ENCODE data around the gene GALNT13.

GALNT13 gene

GRCh38 chr2:153946036-153946435 lies 74.3 kb downstream of the GALNT13 start:
- Histone ChIP-seq H3K4me3 (ENCODE audit: low read length) (no peak overlapping the region), H3K9ac (ENCODE audit: low read length) (no peak overlapping the region), H3K27me3 (replicated peaks; ENCODE audit: control insufficient read depth, insufficient read depth, low read length) (no peaks in the 10 kb centered on the region), H3K4me1 (ENCODE audit: control insufficient read depth, insufficient read depth, low read length) (peaks cover 6% of the 10 kb centered on the region), H3K9me3 (ENCODE audit: control insufficient read depth, low read length) (peaks cover 3% of the 10 kb centered on the region), H3K36me3 (ENCODE audit: control insufficient read depth, insufficient read depth, low read length, severe bottlenecking) (no peaks in the 10 kb centered on the region)
- no peak for DNase-seq (ENCODE audit: low read depth)

- H3K36me3 ChIP-seq (ENCODE audit: control insufficient read depth, insufficient read depth, low read length, severe bottlenecking) = no peaks in the 10 kb centered on the region
- peaks cover 4% of the 10 kb centered on the region for H3K9me3 ChIP-seq (ENCODE audit: control insufficient read depth, low read length)
- no peak overlapping the region for H3K4me3 ChIP-seq (ENCODE audit: low read length)
- no peaks in the 10 kb centered on the region for H3K27me3 ChIP-seq (replicated peaks; ENCODE audit: control insufficient read depth, insufficient read depth, low read length)
- H3K4me1 ChIP-seq (ENCODE audit: control insufficient read depth, insufficient read depth, low read length) = no peaks in the 10 kb centered on the region
- DNase-seq (ENCODE audit: low read depth) = no peak
- no peak overlapping the region for H3K9ac ChIP-seq (ENCODE audit: low read length)
Measured at GRCh38 chr2:153953761-153954160, 82.0 kb downstream of the GALNT13 start.

GRCh38 chr2:153963256-153963655 lies 91.5 kb downstream of the GALNT13 start:
- peaks cover 12% of the 10 kb centered on the region for H3K4me1 ChIP-seq (ENCODE audit: control insufficient read depth, insufficient read depth, low read length)
- H3K27me3 ChIP-seq (replicated peaks; ENCODE audit: control insufficient read depth, insufficient read depth, low read length) = no peaks in the 10 kb centered on the region
- no peaks in the 10 kb centered on the region for H3K36me3 ChIP-seq (ENCODE audit: control insufficient read depth, insufficient read depth, low read length, severe bottlenecking)
- no peak for DNase-seq (ENCODE audit: low read depth)
- H3K9ac ChIP-seq (ENCODE audit: low read length) = peak overlapping the region; percentile 12
- no peaks in the 10 kb centered on the region for H3K9me3 ChIP-seq (ENCODE audit: control insufficient read depth, low read length)
- H3K4me3 ChIP-seq (ENCODE audit: low read length) = no peak overlapping the region

- Histone ChIP-seq H3K9me3 (ENCODE audit: control insufficient read depth, low read length) (no peaks in the 10 kb centered on the region), H3K4me3 (ENCODE audit: low read length) (no peak overlapping the region), H3K4me1 (ENCODE audit: control insufficient read depth, insufficient read depth, low read length) (peaks cover 12% of the 10 kb centered on the region), H3K9ac (ENCODE audit: low read length) (no peak overlapping the region), H3K27me3 (replicated peaks; ENCODE audit: control insufficient read depth, insufficient read depth, low read length) (no peaks in the 10 kb centered on the region), H3K36me3 (ENCODE audit: control insufficient read depth, insufficient read depth, low read length, severe bottlenecking) (no peaks in the 10 kb centered on the region)
- no peak for DNase-seq (ENCODE audit: low read depth)
Measured at GRCh38 chr2:153967248-153967973, 95.7 kb downstream of the GALNT13 start.

GRCh38 chr2:153971250-153971649 lies 99.5 kb downstream of the GALNT13 start:
- no peak for DNase-seq (ENCODE audit: low read depth)
- no peaks in the 10 kb centered on the region for H3K9me3 ChIP-seq (ENCODE audit: control insufficient read depth, low read length)
- no peak overlapping the region for H3K4me3 ChIP-seq (ENCODE audit: low read length)
- H3K27me3 ChIP-seq (replicated peaks; ENCODE audit: control insufficient read depth, insufficient read depth, low read length) = no peaks in the 10 kb centered on the region
- no peaks in the 10 kb centered on the region for H3K36me3 ChIP-seq (ENCODE audit: control insufficient read depth, insufficient read depth, low read length, severe bottlenecking)
- H3K9ac ChIP-seq (ENCODE audit: low read length) = no peak overlapping the region
- no peaks in the 10 kb centered on the region for H3K4me1 ChIP-seq (ENCODE audit: control insufficient read depth, insufficient read depth, low read length)

GRCh38 chr2:153971855-153972254 lies 100.1 kb downstream of the GALNT13 start:
- DNase-seq (ENCODE audit: low read depth) = no peak
- Histone ChIP-seq H3K9ac (ENCODE audit: low read length) (no peak overlapping the region), H3K36me3 (ENCODE audit: control insufficient read depth, insufficient read depth, low read length, severe bottlenecking) (no peaks in the 10 kb centered on the region), H3K9me3 (ENCODE audit: control insufficient read depth, low read length) (no peaks in the 10 kb centered on the region), H3K27me3 (replicated peaks; ENCODE audit: control insufficient read depth, insufficient read depth, low read length) (no peaks in the 10 kb centered on the region), H3K4me3 (ENCODE audit: low read length) (no peak overlapping the region), H3K4me1 (ENCODE audit: control insufficient read depth, insufficient read depth, low read length) (no peaks in the 10 kb centered on the region)

- Histone ChIP-seq H3K4me3 (ENCODE audit: low read length) (no peak overlapping the region), H3K9ac (ENCODE audit: low read length) (no peak overlapping the region), H3K36me3 (ENCODE audit: control insufficient read depth, insufficient read depth, low read length, severe bottlenecking) (no peaks in the 10 kb centered on the region), H3K4me1 (ENCODE audit: control insufficient read depth, insufficient read depth, low read length) (no peaks in the 10 kb centered on the region), H3K9me3 (ENCODE audit: control insufficient read depth, low read length) (no peaks in the 10 kb centered on the region), H3K27me3 (replicated peaks; ENCODE audit: control insufficient read depth, insufficient read depth, low read length) (no peaks in the 10 kb centered on the region)
- no peak for DNase-seq (ENCODE audit: low read depth)
Measured at GRCh38 chr2:153972412-153972811, 100.7 kb downstream of the GALNT13 start.

GRCh38 chr2:153986488-153987229 lies 114.9 kb downstream of the GALNT13 start:
- H3K4me1 ChIP-seq (ENCODE audit: control insufficient read depth, insufficient read depth, low read length) = peaks cover 27% of the 10 kb centered on the region
- no peak for DNase-seq (ENCODE audit: low read depth)
- no peaks in the 10 kb centered on the region for H3K36me3 ChIP-seq (ENCODE audit: control insufficient read depth, insufficient read depth, low read length, severe bottlenecking)
- no peaks in the 10 kb centered on the region for H3K27me3 ChIP-seq (replicated peaks; ENCODE audit: control insufficient read depth, insufficient read depth, low read length)
- H3K9me3 ChIP-seq (ENCODE audit: control insufficient read depth, low read length) = no peaks in the 10 kb centered on the region
- no peak overlapping the region for H3K4me3 ChIP-seq (ENCODE audit: low read length)
- no peak overlapping the region for H3K9ac ChIP-seq (ENCODE audit: low read length)

- H3K9ac ChIP-seq (ENCODE audit: low read length) = peak overlapping the region; percentile 61
- H3K27me3 ChIP-seq (replicated peaks; ENCODE audit: control insufficient read depth, insufficient read depth, low read length) = no peaks in the 10 kb centered on the region
- H3K9me3 ChIP-seq (ENCODE audit: control insufficient read depth, low read length) = no peaks in the 10 kb centered on the region
- peaks cover 36% of the 10 kb centered on the region for H3K4me1 ChIP-seq (ENCODE audit: control insufficient read depth, insufficient read depth, low read length)
- H3K36me3 ChIP-seq (ENCODE audit: control insufficient read depth, insufficient read depth, low read length, severe bottlenecking) = no peaks in the 10 kb centered on the region
- no peak for DNase-seq (ENCODE audit: low read depth)
- peak overlapping the region; percentile 39 for H3K4me3 ChIP-seq (ENCODE audit: low read length)
Measured at GRCh38 chr2:153990771-153991170, 119.0 kb downstream of the GALNT13 start.

GRCh38 chr2:154013514-154013913 lies 141.8 kb downstream of the GALNT13 start:
- no peak for DNase-seq (ENCODE audit: low read depth)
- H3K4me1 ChIP-seq (ENCODE audit: control insufficient read depth, insufficient read depth, low read length) = no peaks in the 10 kb centered on the region
- H3K9ac ChIP-seq (ENCODE audit: low read length) = no peak overlapping the region
- H3K9me3 ChIP-seq (ENCODE audit: control insufficient read depth, low read length) = peaks cover 7% of the 10 kb centered on the region
- H3K36me3 ChIP-seq (ENCODE audit: control insufficient read depth, insufficient read depth, low read length, severe bottlenecking) = no peaks in the 10 kb centered on the region
- H3K4me3 ChIP-seq (ENCODE audit: low read length) = no peak overlapping the region
- no peaks in the 10 kb centered on the region for H3K27me3 ChIP-seq (replicated peaks; ENCODE audit: control insufficient read depth, insufficient read depth, low read length)

- H3K9ac ChIP-seq (ENCODE audit: low read length) = no peak overlapping the region
- H3K4me1 ChIP-seq (ENCODE audit: control insufficient read depth, insufficient read depth, low read length) = no peaks in the 10 kb centered on the region
- no peak overlapping the region for H3K4me3 ChIP-seq (ENCODE audit: low read length)
- no peaks in the 10 kb centered on the region for H3K9me3 ChIP-seq (ENCODE audit: control insufficient read depth, low read length)
- DNase-seq (ENCODE audit: low read depth) = no peak
- H3K36me3 ChIP-seq (ENCODE audit: control insufficient read depth, insufficient read depth, low read length, severe bottlenecking) = no peaks in the 10 kb centered on the region
- H3K27me3 ChIP-seq (replicated peaks; ENCODE audit: control insufficient read depth, insufficient read depth, low read length) = no peaks in the 10 kb centered on the region
Measured at GRCh38 chr2:154015233-154015632, 143.5 kb downstream of the GALNT13 start.
